GM06990 (cell line): ENCODE measurements around the gene DDX51.
"Not testable (repeated sequence)": the region's sequence is repeated elsewhere in the genome, so short reads cannot be mapped to it uniquely, and the experiment has no call there.

Experiments
- DNase-seq: peaks from one replicate; pipeline ENCODE4 v3.0.0-alpha.2; 2011; ENCODE audit not compliant: insufficient read length; ENCODE audit errors: extremely low read depth
- H3K27me3 ChIP-seq: replicated peaks from 2 replicates; pipeline ENCODE4 v1.6.0; 2011; ENCODE audit warnings: low read length; ENCODE audit not compliant: control insufficient read depth, insufficient read depth
- H3K36me3 ChIP-seq: 2 replicates; pipeline ENCODE4 v1.5.1; 2011; ENCODE audit warnings: low read length; ENCODE audit not compliant: control insufficient read depth, insufficient read depth
- H3K4me3 ChIP-seq: replicated peaks from 2 replicates; pipeline ENCODE4 v1.5.1; 2011; ENCODE audit warnings: low read depth, mild to moderate bottlenecking, control low read depth, low read length
- CTCF ChIP-seq: IDR thresholded peaks from 2 replicates; pipeline ENCODE4 v1.5.1; 2011; ENCODE audit warnings: low read length, control low read depth, mild to moderate bottlenecking, inconsistent platforms; ENCODE audit not compliant: insufficient read depth, poor library complexity, severe bottlenecking

DDX51 gene

DNA sequence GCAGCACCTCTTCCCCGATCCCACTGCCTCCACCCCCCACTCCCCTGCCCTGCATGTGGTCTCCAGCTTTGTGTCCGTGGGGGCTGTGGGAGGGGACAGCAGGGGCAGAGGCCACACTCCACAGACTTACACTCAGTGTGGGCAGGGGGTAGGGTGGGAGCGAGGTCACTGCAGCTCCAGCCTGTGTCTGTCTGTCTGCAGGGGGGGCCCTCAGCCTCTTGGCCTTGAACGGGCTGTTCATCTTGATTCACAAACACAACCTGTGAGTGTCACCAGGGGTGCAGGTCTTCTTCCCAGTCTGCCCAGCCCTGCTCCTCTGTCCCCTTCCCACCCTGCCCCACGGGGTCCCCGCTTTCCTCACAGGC is 6.6 kb upstream of the DDX51 start:
- no peak for TF ChIP-seq CTCF
- peaks cover 10% of the 10 kb centered on the region for H3K36me3 ChIP-seq
- DNase-seq = no peak
- no peak overlapping the region for H3K4me3 ChIP-seq
- H3K27me3 ChIP-seq = no peaks in the 10 kb centered on the region

DNA sequence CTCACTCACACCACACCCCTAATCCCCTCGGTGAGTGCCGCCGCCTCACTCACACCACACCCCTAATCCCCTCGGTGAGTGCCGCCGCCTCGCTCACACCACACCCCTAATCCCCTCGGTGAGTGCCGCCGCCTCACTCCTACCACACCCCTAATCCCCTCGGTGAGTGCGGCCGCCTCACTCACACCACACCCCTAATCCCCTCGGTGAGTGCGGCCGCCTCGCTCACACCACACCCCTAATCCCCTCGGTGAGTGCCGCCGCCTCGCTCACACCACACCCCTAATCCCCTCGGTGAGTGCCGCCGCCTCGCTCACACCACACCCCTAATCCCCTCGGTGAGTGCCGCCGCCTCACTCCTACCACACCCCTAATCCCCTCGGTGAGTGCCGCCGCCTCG is 5.4 kb upstream of the DDX51 start:
- peaks cover 10% of the 10 kb centered on the region for H3K36me3 ChIP-seq
- not testable (repeated sequence) for DNase-seq, H3K4me3 ChIP-seq, H3K27me3 ChIP-seq

DNA sequence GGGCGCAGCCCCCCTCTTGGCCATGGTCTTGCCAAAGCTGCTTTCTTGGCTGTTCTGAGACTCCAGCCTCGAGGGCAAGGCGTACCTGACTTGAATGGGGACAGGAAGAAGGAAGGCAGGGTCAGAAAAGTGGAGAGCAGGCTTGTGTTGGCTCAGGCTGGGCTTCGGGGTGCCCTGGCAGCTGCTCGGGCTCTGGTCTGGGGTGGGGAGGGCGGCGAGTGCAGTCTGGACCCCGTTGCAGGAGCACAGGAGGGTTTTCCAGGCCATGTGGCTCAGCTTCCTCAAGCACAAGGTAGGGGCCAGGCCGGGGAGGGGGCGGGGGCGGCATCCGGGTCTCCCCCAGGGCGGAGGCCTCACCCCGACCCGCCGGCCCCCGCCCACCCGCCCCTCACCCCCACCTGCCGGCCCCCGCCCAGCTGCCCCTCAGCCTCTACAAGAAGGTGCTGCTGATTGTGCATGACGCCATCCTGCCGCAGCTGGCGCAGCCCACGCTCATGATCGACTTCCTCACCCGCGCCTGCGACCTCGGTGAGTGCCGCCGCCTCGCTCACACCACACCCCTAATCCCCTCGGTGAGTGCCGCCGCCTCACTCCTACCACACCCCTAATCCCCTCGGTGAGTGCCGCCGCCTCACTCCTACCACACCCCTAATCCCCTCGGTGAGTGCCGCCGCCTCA is 4.4 kb upstream of the DDX51 start:
- peaks cover 10% of the 10 kb centered on the region for H3K36me3 ChIP-seq
- TF ChIP-seq CTCF = no peak
- no peak overlapping the region for H3K4me3 ChIP-seq
- H3K27me3 ChIP-seq = no peaks in the 10 kb centered on the region
- DNase-seq = no peak

DNA sequence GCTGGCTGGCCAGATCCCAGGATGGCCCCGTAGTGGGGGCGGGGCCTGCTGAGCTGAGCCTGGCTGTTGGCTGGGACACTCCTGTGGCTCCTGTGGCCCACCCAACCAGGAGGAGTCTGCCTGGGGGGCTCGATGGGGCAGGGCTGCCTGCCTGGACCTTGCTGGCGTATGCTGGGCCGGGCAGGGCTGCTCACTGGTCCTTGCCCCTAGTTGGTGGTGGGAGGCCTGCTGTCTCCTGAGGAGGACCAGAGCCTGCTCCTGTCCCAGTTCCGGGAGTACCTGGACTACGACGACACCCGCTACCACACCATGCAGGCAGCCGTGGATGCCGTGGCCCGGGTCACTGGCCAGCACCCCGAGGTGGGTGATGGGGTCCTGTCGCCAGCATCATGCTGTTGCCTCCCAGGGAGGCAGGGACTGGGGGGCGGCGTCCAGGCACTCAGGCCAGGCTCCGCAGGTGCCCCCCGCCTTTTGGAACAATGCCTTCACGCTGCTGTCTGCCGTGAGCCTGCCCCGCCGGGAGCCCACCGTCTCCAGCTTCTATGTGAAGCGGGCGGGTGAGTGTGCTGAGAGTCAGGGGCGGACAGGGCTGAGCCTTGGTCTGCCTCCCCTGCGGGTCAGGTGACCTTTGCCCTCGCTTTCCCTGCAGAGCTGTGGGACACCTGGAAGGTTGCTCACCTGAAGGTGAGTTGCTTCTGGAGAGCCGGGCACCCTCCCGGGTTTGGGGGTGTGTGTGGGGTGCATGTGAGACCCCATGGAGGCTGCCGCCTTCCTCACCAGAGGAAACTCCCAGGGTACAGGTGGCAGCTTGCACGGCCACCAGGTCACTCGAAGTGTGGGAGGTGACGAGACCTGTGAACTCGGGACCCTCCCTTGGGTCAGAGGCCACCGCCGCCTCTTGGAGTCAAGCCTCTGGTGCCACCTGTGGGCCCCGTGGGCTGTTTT is 3.6 kb upstream of the DDX51 start:
- no peak for TF ChIP-seq CTCF
- Histone ChIP-seq H3K36me3 (peaks cover 10% of the 10 kb centered on the region), H3K27me3 (no peaks in the 10 kb centered on the region), H3K4me3 (no peak overlapping the region)
- DNase-seq = no peak

DNA sequence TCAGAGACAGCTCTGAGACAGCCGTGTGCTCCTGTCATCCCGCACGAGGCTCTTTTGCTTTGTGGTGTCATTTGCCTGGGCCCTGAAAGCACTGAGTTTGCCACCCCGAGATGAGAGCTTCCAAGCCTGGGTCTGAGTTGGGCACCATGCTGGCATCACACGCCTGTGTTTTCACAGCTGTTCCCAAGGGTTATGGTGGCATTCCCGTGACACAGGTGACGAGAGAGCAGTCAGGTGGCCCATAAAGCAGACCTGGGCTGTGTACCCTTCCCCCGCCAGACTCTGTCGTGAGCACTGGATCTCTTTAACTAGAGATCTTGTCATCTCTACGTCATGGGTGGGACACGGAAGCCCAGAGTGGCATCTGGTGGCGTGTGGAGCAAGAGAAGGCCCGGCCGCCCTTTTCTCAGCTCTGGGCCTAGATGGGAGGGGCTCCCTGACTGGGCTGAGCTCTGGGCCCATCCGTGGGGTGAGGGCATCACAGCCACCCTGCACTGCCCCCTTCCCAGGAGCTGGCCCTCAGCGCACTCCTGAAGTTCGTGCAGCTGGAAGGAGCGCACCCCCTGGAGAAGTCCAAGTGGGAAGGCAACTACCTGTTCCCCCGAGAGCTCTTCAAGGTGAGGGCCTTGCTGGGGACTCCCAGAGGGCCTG is 2.8 kb upstream of the DDX51 start:
- H3K27me3 ChIP-seq = no peaks in the 10 kb centered on the region
- no peak for TF ChIP-seq CTCF
- H3K4me3 ChIP-seq = no peak overlapping the region
- H3K36me3 ChIP-seq = peaks cover 15% of the 10 kb centered on the region
- DNase-seq = no peak

GRCh38 chr12:132146098-132146497 is 2.0 kb upstream of the DDX51 start:
- no peak for DNase-seq
- H3K27me3 ChIP-seq = no peaks in the 10 kb centered on the region
- H3K4me3 ChIP-seq = no peak overlapping the region
- peaks cover 18% of the 10 kb centered on the region for H3K36me3 ChIP-seq
- no peak for TF ChIP-seq CTCF
